Measurements from ENCODE around the gene JUP. TPM values are rescaled to one million over a fixed set of nuclear protein-coding genes. Genes with fewer than 3 reads are reported as not detected.
A peak's percentile ranks its signal among the peaks of the same experiment; 100 is the strongest.

The JUP gene
- total RNA-seq, 1 experiment from 2014 or later: 705 TPM

DNA sequence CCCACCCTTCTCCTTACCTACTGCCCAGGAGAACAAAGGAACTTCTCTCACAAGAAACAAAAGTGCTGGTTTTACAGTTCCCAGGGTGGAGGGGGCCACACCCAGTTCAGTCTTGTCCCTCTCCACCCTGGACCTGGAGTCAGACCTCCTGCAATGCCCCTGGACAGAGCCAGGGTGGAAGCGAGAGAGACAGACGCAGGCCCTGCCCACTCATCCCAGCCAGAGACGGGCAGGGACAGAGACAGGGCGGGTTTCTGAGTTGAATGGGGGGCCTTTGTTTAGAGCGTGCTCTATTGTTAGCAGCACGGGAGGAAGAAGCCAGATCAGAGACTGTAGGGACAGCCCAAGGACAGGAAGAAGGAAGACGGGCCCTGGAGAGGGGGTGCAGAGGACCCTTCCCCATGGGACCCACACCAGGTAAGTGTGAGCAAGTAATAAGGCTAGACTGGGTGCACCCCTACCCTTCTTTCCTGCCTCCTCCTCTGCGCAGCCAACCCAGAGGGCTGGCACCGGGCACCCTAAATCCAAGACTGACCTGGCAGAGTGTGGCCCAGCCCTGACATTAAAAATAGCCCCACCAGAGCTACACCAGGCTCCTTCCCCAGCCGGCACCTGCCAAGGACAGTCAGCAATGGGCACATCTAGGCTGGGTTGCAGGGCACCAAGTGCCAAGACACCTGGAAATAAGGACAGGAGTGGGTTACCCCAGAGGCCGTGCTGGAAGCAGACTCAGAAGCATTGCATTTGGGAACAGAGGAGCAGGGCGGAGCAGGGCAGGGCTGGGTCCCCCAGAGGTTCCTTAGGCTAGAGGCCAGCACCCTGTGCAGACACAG, 10.9 kb downstream of the JUP start:
- Mint-ChIP-seq H3K4me3 (ENCODE audit: low read depth, unreplicated experiment) (peak overlapping the region; percentile 59), H3K9me3 (ENCODE audit: low read depth, unreplicated experiment) (no peaks in the 10 kb centered on the region), H3K36me3 (ENCODE audit: insufficient read depth, unreplicated experiment) (peaks cover 99% of the 10 kb centered on the region), H3K27ac (ENCODE audit: unreplicated experiment) (peak overlapping the region; percentile 87), H3K4me1 (ENCODE audit: low read depth, unreplicated experiment) (peaks cover 82% of the 10 kb centered on the region), H3K27me3 (ENCODE audit: unreplicated experiment) (no peaks in the 10 kb centered on the region)
- DNase-seq: peak; percentile 85
- CTCF ChIA-PET: interaction anchor here (1.3 to 7.3 kb wide), 3 partner anchors 8 to 25 kb away, joined by 8 to 63 read pairs (median 25); partner anchors contain the start of gene JUP
- intact Hi-C loops (cut with micrococcal nuclease; ENCODE audit: unreplicated experiment): loop anchor here (1.0 kb wide), 1 partner anchor 9 kb away; no protein-coding TSS in a partner anchor
- TF ChIP-seq, protein P1, sequence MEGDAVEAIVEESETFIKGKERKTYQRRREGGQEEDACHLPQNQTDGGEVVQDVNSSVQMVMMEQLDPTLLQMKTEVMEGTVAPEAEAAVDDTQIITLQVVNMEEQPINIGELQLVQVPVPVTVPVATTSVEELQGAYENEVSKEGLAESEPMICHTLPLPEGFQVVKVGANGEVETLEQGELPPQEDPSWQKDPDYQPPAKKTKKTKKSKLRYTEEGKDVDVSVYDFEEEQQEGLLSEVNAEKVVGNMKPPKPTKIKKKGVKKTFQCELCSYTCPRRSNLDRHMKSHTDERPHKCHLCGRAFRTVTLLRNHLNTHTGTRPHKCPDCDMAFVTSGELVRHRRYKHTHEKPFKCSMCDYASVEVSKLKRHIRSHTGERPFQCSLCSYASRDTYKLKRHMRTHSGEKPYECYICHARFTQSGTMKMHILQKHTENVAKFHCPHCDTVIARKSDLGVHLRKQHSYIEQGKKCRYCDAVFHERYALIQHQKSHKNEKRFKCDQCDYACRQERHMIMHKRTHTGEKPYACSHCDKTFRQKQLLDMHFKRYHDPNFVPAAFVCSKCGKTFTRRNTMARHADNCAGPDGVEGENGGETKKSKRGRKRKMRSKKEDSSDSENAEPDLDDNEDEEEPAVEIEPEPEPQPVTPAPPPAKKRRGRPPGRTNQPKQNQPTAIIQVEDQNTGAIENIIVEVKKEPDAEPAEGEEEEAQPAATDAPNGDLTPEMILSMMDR (IDR thresholded peaks at IDR 0.05; ENCODE audit: unreplicated experiment): no peak
- BruUV-seq (replicated peaks): TSS peak; percentile 46

GRCh38 chr17:41773731-41774193, 12.7 kb downstream of the JUP start:
- no peak for DNase-seq
- peaks cover 100% of the 10 kb centered on the region for H3K36me3 Mint-ChIP-seq (ENCODE audit: insufficient read depth, unreplicated experiment)
- CTCF ChIA-PET: interaction anchor here (0.6 to 7.3 kb wide), 9 partner anchors 10 to 1966 kb away, joined by 3 to 63 read pairs (median 5); partner anchors contain the start of gene JUP
- TSS peak; percentile 46 for BruUV-seq (replicated peaks)
- H3K27ac Mint-ChIP-seq (ENCODE audit: unreplicated experiment): peak overlapping the region; percentile 87
- TF ChIP-seq, protein P1 (IDR thresholded peaks at IDR 0.05; ENCODE audit: unreplicated experiment): no peak
- H3K27me3 Mint-ChIP-seq (ENCODE audit: unreplicated experiment): no peaks in the 10 kb centered on the region
- intact Hi-C loops (cut with micrococcal nuclease; ENCODE audit: unreplicated experiment): loop anchor here (1.0 to 5.0 kb wide), 2 partner anchors 28 to 36 kb away; no protein-coding TSS in a partner anchor
- H3K9me3 Mint-ChIP-seq (ENCODE audit: low read depth, unreplicated experiment): no peaks in the 10 kb centered on the region
- peak overlapping the region; percentile 59 for H3K4me3 Mint-ChIP-seq (ENCODE audit: low read depth, unreplicated experiment)
- peaks cover 73% of the 10 kb centered on the region for H3K4me1 Mint-ChIP-seq (ENCODE audit: low read depth, unreplicated experiment)

- no TSS peak for BruUV-seq (replicated peaks)
- CTCF ChIA-PET: interaction anchor here (0.7 to 7.3 kb wide), 7 partner anchors 11 to 38 kb away, joined by 3 to 63 read pairs (median 7); partner anchors contain the start of genes JUP and P3H4
- TF ChIP-seq, protein P1 (IDR thresholded peaks at IDR 0.05; ENCODE audit: unreplicated experiment): no peak
- intact Hi-C loops (cut with micrococcal nuclease; ENCODE audit: unreplicated experiment): loop anchor here (1.0 to 5.0 kb wide), 2 partner anchors 28 to 36 kb away; no protein-coding TSS in a partner anchor
- no peaks in the 10 kb centered on the region for H3K27me3 Mint-ChIP-seq (ENCODE audit: unreplicated experiment)
- H3K9me3 Mint-ChIP-seq (ENCODE audit: low read depth, unreplicated experiment): no peaks in the 10 kb centered on the region
- peak overlapping the region; percentile 87 for H3K27ac Mint-ChIP-seq (ENCODE audit: unreplicated experiment)
- peak overlapping the region; percentile 59 for H3K4me3 Mint-ChIP-seq (ENCODE audit: low read depth, unreplicated experiment)
- peaks cover 67% of the 10 kb centered on the region for H3K4me1 Mint-ChIP-seq (ENCODE audit: low read depth, unreplicated experiment)
- peak; percentile 98 for DNase-seq
- peaks cover 100% of the 10 kb centered on the region for H3K36me3 Mint-ChIP-seq (ENCODE audit: insufficient read depth, unreplicated experiment)
Measured at GRCh38 chr17:41773190-41773588, 13.3 kb downstream of the JUP start.

GRCh38 chr17:41772586-41773189, 13.8 kb downstream of the JUP start:
- Mint-ChIP-seq H3K27ac (ENCODE audit: unreplicated experiment) (peak overlapping the region; percentile 87), H3K36me3 (ENCODE audit: insufficient read depth, unreplicated experiment) (peaks cover 100% of the 10 kb centered on the region), H3K9me3 (ENCODE audit: low read depth, unreplicated experiment) (no peaks in the 10 kb centered on the region), H3K4me1 (ENCODE audit: low read depth, unreplicated experiment) (peaks cover 66% of the 10 kb centered on the region), H3K4me3 (ENCODE audit: low read depth, unreplicated experiment) (peak overlapping the region; percentile 59), H3K27me3 (ENCODE audit: unreplicated experiment) (no peaks in the 10 kb centered on the region)
- intact Hi-C loops (cut with micrococcal nuclease; ENCODE audit: unreplicated experiment): loop anchor here (1.0 to 5.0 kb wide), 2 partner anchors 29 to 35 kb away; no protein-coding TSS in a partner anchor
- DNase-seq: no peak
- BruUV-seq (replicated peaks): no TSS peak
- TF ChIP-seq, protein P1 (IDR thresholded peaks at IDR 0.05; ENCODE audit: unreplicated experiment): no peak
- CTCF ChIA-PET: interaction anchor here (0.7 to 7.3 kb wide), 6 partner anchors 11 to 39 kb away, joined by 3 to 63 read pairs (median 9); partner anchors contain the start of genes JUP and P3H4
